Activated CD4-positive, alpha-beta T cell treated with anti-CD3 and anti-CD28 coated beads for 36 hours (primary cell): ENCODE data around the gene MOCOS. TPM values are rescaled to one million over a fixed set of nuclear protein-coding genes. Genes with fewer than 3 reads are reported as not detected.
"Not testable (repeated sequence)": the region's sequence is repeated elsewhere in the genome, so short reads cannot be mapped to it uniquely, and the experiment has no call there.

Experiments
- ATAC-seq: fragments of 200-7000 bp; cut with Tn5 transposase; one replicate; pipeline ENCODE4 v1.10.0; 2021; ENCODE audit warnings: mild to moderate bottlenecking, moderate library complexity
- CTCF ChIA-PET: fragments of 350-600 bp; sonication (Branson Sonifier 250); formaldehyde crosslinking; loops from one replicate; lab custom pipeline; 2021; ENCODE audit warnings: antibody characterized with exemption; lab: Charles Lee
- POLR2A ChIA-PET: fragments of 350-600 bp; sonication (Branson Sonifier 250); formaldehyde crosslinking; loops from one replicate; lab custom pipeline; 2021; ENCODE audit warnings: antibody characterized with exemption, inconsistent platforms; lab: Charles Lee
- DNase-seq: peaks from one replicate; pipeline ENCODE4 v3.0.0-alpha.2; 2020
- H3K27ac Mint-ChIP-seq: one replicate; pipeline ENCODE4 v1.8.0; 2021; ENCODE audit warnings: mixed read lengths
- H3K27me3 Mint-ChIP-seq: one replicate; pipeline ENCODE4 v1.8.0; 2021; ENCODE audit warnings: mixed read lengths
- H3K36me3 Mint-ChIP-seq: one replicate; pipeline ENCODE4 v1.8.0; 2021; ENCODE audit warnings: low read depth, mixed read lengths
- H3K4me1 Mint-ChIP-seq: one replicate; pipeline ENCODE4 v1.8.0; 2021; ENCODE audit warnings: mixed read lengths
- H3K4me3 Mint-ChIP-seq: one replicate; pipeline ENCODE4 v1.8.0; 2021; ENCODE audit warnings: mild to moderate bottlenecking, moderate library complexity, mixed read lengths
- H3K9me3 Mint-ChIP-seq: one replicate; pipeline ENCODE4 v1.8.0; 2021; ENCODE audit warnings: low read depth, mixed read lengths
- intact Hi-C, 2 experiments: fragments of 100-400 bp; cut with DNase I in 1 of 2; cut with micrococcal nuclease in 1 of 2; formaldehyde crosslinking; loops; one replicate each; pipeline versions ENCODE4 v1.14.2 to v1.15.1; 2022 to 2024; cut with DNase I, micrococcal nuclease
- total RNA-seq, 2 experiments: library from RNA; stranded (reverse); gene quantifications; one replicate each; pipeline ENCODE4 v1.2.3, GENCODE V29; 2021

The MOCOS gene
- total RNA-seq, 2 experiments from 2014 or later, result 0.07 to 0.11 TPM

GRCh38 chr18:36155851-36156757 is 31.2 kb upstream of the MOCOS start:
- Mint-ChIP-seq H3K4me3 (no peak overlapping the region), H3K27me3 (no peaks in the 10 kb centered on the region), H3K27ac (no peak overlapping the region), H3K36me3 (peaks cover 58% of the 10 kb centered on the region), H3K9me3 (no peaks in the 10 kb centered on the region), H3K4me1 (peaks cover 19% of the 10 kb centered on the region)
- CTCF ChIA-PET, result interaction anchor here (0.6 to 1.5 kb wide), 6 partner anchors 10 to 651 kb away, joined by 3 to 7 read pairs (median 4); no protein-coding TSS in a partner anchor
- POLR2A ChIA-PET, result no interaction called here
- DNase-seq (no peak), ATAC-seq (no peak)
- intact Hi-C loops, result no loop called here

GRCh38 chr18:36157441-36157840 is 29.9 kb upstream of the MOCOS start:
- Mint-ChIP-seq H3K4me1 (peaks cover 21% of the 10 kb centered on the region), H3K27me3 (no peaks in the 10 kb centered on the region), H3K27ac (peak overlapping the region; percentile 63), H3K4me3 (no peak overlapping the region), H3K36me3 (peaks cover 61% of the 10 kb centered on the region), H3K9me3 (no peaks in the 10 kb centered on the region)
- no peak for ATAC-seq
- ChIA-PET POLR2A (no interaction called here), CTCF (interaction anchor here (1.2 kb wide), 1 partner anchor 11 kb away, joined by 7 read pairs; no protein-coding TSS in a partner anchor)
- intact Hi-C loops, result no loop called here
- no peak for DNase-seq

GRCh38 chr18:36158266-36158867 is 28.9 kb upstream of the MOCOS start:
- peaks cover 18% of the 10 kb centered on the region for H3K4me1 Mint-ChIP-seq
- H3K4me3 Mint-ChIP-seq, result no peak overlapping the region
- no peak for ATAC-seq
- DNase-seq, result no peak
- no peaks in the 10 kb centered on the region for H3K27me3 Mint-ChIP-seq
- intact Hi-C loops, result no loop called here
- CTCF ChIA-PET, result no interaction called here
- POLR2A ChIA-PET, result no interaction called here
- no peak overlapping the region for H3K27ac Mint-ChIP-seq
- H3K36me3 Mint-ChIP-seq, result peaks cover 58% of the 10 kb centered on the region
- H3K9me3 Mint-ChIP-seq, result no peaks in the 10 kb centered on the region

GRCh38 chr18:36160959-36161371 is 26.3 kb upstream of the MOCOS start:
- no peaks in the 10 kb centered on the region for H3K9me3 Mint-ChIP-seq
- no peak overlapping the region for H3K27ac Mint-ChIP-seq
- H3K27me3 Mint-ChIP-seq, result no peaks in the 10 kb centered on the region
- peaks cover 18% of the 10 kb centered on the region for H3K4me1 Mint-ChIP-seq
- ATAC-seq (peak; percentile 80), DNase-seq (peak; percentile 30)
- POLR2A ChIA-PET, result no interaction called here
- CTCF ChIA-PET, result interaction anchor here (0.7 kb wide), 1 partner anchor 16 kb away, joined by 3 read pairs; no protein-coding TSS in a partner anchor
- no peak overlapping the region for H3K4me3 Mint-ChIP-seq
- intact Hi-C loops, result no loop called here
- peaks cover 62% of the 10 kb centered on the region for H3K36me3 Mint-ChIP-seq

- Mint-ChIP-seq H3K36me3 (peaks cover 60% of the 10 kb centered on the region), H3K9me3 (no peaks in the 10 kb centered on the region), H3K27ac (no peak overlapping the region), H3K4me3 (no peak overlapping the region), H3K4me1 (peaks cover 15% of the 10 kb centered on the region), H3K27me3 (no peaks in the 10 kb centered on the region)
- intact Hi-C loops, result no loop called here
- CTCF ChIA-PET, result no interaction called here
- ATAC-seq, result no peak
- POLR2A ChIA-PET, result no interaction called here
- DNase-seq, result no peak
Measured at GRCh38 chr18:36162981-36163380, 24.3 kb upstream of the MOCOS start.

- H3K27ac Mint-ChIP-seq, result peak overlapping the region; percentile 45
- no peaks in the 10 kb centered on the region for H3K27me3 Mint-ChIP-seq
- peaks cover 58% of the 10 kb centered on the region for H3K36me3 Mint-ChIP-seq
- ATAC-seq (no peak), DNase-seq (no peak)
- ChIA-PET CTCF (no interaction called here), POLR2A (interaction anchor here (0.6 kb wide), 1 partner anchor 134 kb away, joined by 5 read pairs; no protein-coding TSS in a partner anchor)
- no peak overlapping the region for H3K4me3 Mint-ChIP-seq
- peaks cover 5% of the 10 kb centered on the region for H3K4me1 Mint-ChIP-seq
- no peaks in the 10 kb centered on the region for H3K9me3 Mint-ChIP-seq
- intact Hi-C loops, result no loop called here
Measured at GRCh38 chr18:36167692-36168218, 19.5 kb upstream of the MOCOS start.

GRCh38 chr18:36168296-36168695 is 19.0 kb upstream of the MOCOS start:
- intact Hi-C loops, CTCF ChIA-PET, POLR2A ChIA-PET, H3K4me3 Mint-ChIP-seq, DNase-seq, H3K27me3 Mint-ChIP-seq, H3K4me1 Mint-ChIP-seq, H3K9me3 Mint-ChIP-seq: not testable (repeated sequence)
- ATAC-seq, result peak; percentile 60
- Mint-ChIP-seq H3K36me3 (peaks cover 53% of the 10 kb centered on the region), H3K27ac (peak overlapping the region; percentile 11)

GRCh38 chr18:36169938-36170337 is 17.4 kb upstream of the MOCOS start:
- DNase-seq, result no peak
- no peak overlapping the region for H3K27ac Mint-ChIP-seq
- ChIA-PET POLR2A (no interaction called here), CTCF (no interaction called here)
- no peak overlapping the region for H3K4me3 Mint-ChIP-seq
- peaks cover 47% of the 10 kb centered on the region for H3K36me3 Mint-ChIP-seq
- H3K27me3 Mint-ChIP-seq, result no peaks in the 10 kb centered on the region
- ATAC-seq, result no peak
- no peaks in the 10 kb centered on the region for H3K9me3 Mint-ChIP-seq
- intact Hi-C loops, result no loop called here
- peaks cover 5% of the 10 kb centered on the region for H3K4me1 Mint-ChIP-seq

GRCh38 chr18:36175481-36175880 is 11.8 kb upstream of the MOCOS start:
- peaks cover 41% of the 10 kb centered on the region for H3K36me3 Mint-ChIP-seq
- H3K4me3 Mint-ChIP-seq, result no peak overlapping the region
- intact Hi-C loops, result no loop called here

GRCh38 chr18:36176177-36176584 is 11.1 kb upstream of the MOCOS start:
- H3K4me1 Mint-ChIP-seq, result no peaks in the 10 kb centered on the region
- intact Hi-C loops, result no loop called here
- no peaks in the 10 kb centered on the region for H3K9me3 Mint-ChIP-seq
- peak overlapping the region; percentile 30 for H3K27ac Mint-ChIP-seq
- DNase-seq (no peak), ATAC-seq (no peak)
- no peak overlapping the region for H3K4me3 Mint-ChIP-seq
- peaks cover 37% of the 10 kb centered on the region for H3K36me3 Mint-ChIP-seq
- ChIA-PET POLR2A (no interaction called here), CTCF (no interaction called here)
- H3K27me3 Mint-ChIP-seq, result no peaks in the 10 kb centered on the region

More at GRCh38 chr18:36175481-36175880, 11.8 kb upstream of the MOCOS start:
- DNase-seq, result no peak
- ChIA-PET CTCF (interaction anchor here (0.9 kb wide), 1 partner anchor 15 kb away, joined by 3 read pairs; no protein-coding TSS in a partner anchor), POLR2A (no interaction called here)
- no peak for ATAC-seq
- Mint-ChIP-seq H3K27me3 (no peaks in the 10 kb centered on the region), H3K9me3 (no peaks in the 10 kb centered on the region), H3K4me1 (no peaks in the 10 kb centered on the region), H3K27ac (no peak overlapping the region)

- peaks cover 34% of the 10 kb centered on the region for H3K36me3 Mint-ChIP-seq
- CTCF ChIA-PET, result no interaction called here
Measured at GRCh38 chr18:36176711-36177110, 10.6 kb upstream of the MOCOS start.

More at GRCh38 chr18:36176711-36177110, 10.6 kb upstream of the MOCOS start:
- no peaks in the 10 kb centered on the region for H3K9me3 Mint-ChIP-seq
- no peaks in the 10 kb centered on the region for H3K4me1 Mint-ChIP-seq
- no peak overlapping the region for H3K27ac Mint-ChIP-seq
- no peak overlapping the region for H3K4me3 Mint-ChIP-seq
- no peak for ATAC-seq
- no peaks in the 10 kb centered on the region for H3K27me3 Mint-ChIP-seq
- DNase-seq, result no peak
- intact Hi-C loops, result no loop called here
- POLR2A ChIA-PET, result no interaction called here
